HL-60 (cell line): Measurements from ENCODE around the gene DNAJB12.
A peak's percentile ranks its signal among the peaks of the same experiment; 100 is the strongest.

Experiments used
- DNase-seq, 2 experiments: peaks; one replicate each; pipeline ENCODE4 v3.0.0-alpha.2; 2010 to 2020; ENCODE audit warnings: low read depth in 1 of 2, low spot score in 1 of 2
- H3K27ac ChIP-seq: fragments of 250-450 bp; sonication (Bioruptor Pico); replicated peaks from 2 replicates; pipeline ENCODE4 v1.5.1; 2020; ENCODE audit warnings: mild to moderate bottlenecking, moderate library complexity
- H3K27me3 ChIP-seq: fragments of 250-450 bp; sonication (Bioruptor Pico); 2 replicates; pipeline ENCODE4 v1.5.1; 2021; ENCODE audit warnings: mild to moderate bottlenecking, moderate library complexity; ENCODE audit not compliant: insufficient read depth, poor library complexity, severe bottlenecking
- H3K4me3 ChIP-seq: replicated peaks from 2 replicates; pipeline ENCODE4 v1.5.1; 2011; ENCODE audit warnings: mild to moderate bottlenecking, control low read depth, low read length; ENCODE audit not compliant: insufficient read depth
- GABPA ChIP-seq: IDR thresholded peaks from 2 replicates; pipeline ENCODE4 v1.6.1; 2012; ENCODE audit warnings: low read depth
- POLR2AphosphoS5 ChIP-seq: IDR thresholded peaks from 2 replicates; pipeline ENCODE4 v1.6.1; 2012; ENCODE audit warnings: low read depth
- SPI1 ChIP-seq: IDR thresholded peaks from 2 replicates; pipeline ENCODE4 v1.6.1; 2012; ENCODE audit warnings: low read depth, mild to moderate bottlenecking, borderline replicate concordance
- TF ChIP-seq, protein P1 (sequence below): IDR thresholded peaks from 2 replicates; pipeline ENCODE4 v1.6.1; 2012; ENCODE audit warnings: low read depth; ENCODE audit not compliant: insufficient replicate concordance
- TF ChIP-seq, protein P2 (sequence below): IDR thresholded peaks from one replicate; pipeline ENCODE4 v1.5.1; 2011; ENCODE audit warnings: low read length, control low read depth, inconsistent platforms; ENCODE audit not compliant: insufficient read depth

Gene DNAJB12

DNA sequence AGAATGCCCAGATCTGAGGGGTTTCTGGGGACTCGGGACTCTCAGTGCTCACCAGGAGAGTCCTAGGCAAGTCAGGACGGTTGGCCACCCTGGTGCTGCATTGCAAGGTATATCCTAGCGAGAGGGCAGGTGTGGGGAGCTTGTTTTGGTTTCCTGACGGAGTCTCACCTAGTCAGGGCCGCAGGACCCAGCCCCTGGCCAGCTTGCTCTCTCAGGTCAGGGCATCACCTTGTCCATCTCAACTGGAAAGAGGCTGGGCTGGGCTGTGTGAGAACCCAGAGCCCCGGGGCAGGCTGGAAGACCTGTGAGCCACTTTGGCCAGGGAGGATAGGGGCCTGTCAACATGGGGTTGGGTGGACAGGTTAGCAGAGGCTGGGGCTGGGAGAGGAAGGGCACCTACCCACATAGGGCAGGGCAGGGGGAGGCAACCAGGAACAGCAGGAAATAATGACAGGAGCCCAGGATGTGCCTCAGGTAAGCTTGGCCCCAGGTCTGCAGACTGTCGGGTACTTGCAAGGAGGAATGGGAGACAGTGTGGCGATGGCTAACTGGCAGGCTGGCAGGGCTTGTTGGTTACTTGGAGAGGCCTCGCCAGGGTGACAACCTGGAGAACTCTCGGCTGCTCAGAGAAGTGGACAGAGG, 31.5 kb downstream of the DNAJB12 start:
- no peak for DNase-seq
- H3K4me3 ChIP-seq = no peak overlapping the region
- no peaks in the 10 kb centered on the region for H3K27me3 ChIP-seq
- no peak for TF ChIP-seq POLR2AphosphoS5
- TF ChIP-seq, protein P1, sequence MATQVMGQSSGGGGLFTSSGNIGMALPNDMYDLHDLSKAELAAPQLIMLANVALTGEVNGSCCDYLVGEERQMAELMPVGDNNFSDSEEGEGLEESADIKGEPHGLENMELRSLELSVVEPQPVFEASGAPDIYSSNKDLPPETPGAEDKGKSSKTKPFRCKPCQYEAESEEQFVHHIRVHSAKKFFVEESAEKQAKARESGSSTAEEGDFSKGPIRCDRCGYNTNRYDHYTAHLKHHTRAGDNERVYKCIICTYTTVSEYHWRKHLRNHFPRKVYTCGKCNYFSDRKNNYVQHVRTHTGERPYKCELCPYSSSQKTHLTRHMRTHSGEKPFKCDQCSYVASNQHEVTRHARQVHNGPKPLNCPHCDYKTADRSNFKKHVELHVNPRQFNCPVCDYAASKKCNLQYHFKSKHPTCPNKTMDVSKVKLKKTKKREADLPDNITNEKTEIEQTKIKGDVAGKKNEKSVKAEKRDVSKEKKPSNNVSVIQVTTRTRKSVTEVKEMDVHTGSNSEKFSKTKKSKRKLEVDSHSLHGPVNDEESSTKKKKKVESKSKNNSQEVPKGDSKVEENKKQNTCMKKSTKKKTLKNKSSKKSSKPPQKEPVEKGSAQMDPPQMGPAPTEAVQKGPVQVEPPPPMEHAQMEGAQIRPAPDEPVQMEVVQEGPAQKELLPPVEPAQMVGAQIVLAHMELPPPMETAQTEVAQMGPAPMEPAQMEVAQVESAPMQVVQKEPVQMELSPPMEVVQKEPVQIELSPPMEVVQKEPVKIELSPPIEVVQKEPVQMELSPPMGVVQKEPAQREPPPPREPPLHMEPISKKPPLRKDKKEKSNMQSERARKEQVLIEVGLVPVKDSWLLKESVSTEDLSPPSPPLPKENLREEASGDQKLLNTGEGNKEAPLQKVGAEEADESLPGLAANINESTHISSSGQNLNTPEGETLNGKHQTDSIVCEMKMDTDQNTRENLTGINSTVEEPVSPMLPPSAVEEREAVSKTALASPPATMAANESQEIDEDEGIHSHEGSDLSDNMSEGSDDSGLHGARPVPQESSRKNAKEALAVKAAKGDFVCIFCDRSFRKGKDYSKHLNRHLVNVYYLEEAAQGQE = no peak
- TF ChIP-seq, protein P2, sequence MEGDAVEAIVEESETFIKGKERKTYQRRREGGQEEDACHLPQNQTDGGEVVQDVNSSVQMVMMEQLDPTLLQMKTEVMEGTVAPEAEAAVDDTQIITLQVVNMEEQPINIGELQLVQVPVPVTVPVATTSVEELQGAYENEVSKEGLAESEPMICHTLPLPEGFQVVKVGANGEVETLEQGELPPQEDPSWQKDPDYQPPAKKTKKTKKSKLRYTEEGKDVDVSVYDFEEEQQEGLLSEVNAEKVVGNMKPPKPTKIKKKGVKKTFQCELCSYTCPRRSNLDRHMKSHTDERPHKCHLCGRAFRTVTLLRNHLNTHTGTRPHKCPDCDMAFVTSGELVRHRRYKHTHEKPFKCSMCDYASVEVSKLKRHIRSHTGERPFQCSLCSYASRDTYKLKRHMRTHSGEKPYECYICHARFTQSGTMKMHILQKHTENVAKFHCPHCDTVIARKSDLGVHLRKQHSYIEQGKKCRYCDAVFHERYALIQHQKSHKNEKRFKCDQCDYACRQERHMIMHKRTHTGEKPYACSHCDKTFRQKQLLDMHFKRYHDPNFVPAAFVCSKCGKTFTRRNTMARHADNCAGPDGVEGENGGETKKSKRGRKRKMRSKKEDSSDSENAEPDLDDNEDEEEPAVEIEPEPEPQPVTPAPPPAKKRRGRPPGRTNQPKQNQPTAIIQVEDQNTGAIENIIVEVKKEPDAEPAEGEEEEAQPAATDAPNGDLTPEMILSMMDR = no peak
- no peak for TF ChIP-seq GABPA
- no peak for TF ChIP-seq SPI1
- H3K27ac ChIP-seq = peak overlapping the region; percentile 96

DNA sequence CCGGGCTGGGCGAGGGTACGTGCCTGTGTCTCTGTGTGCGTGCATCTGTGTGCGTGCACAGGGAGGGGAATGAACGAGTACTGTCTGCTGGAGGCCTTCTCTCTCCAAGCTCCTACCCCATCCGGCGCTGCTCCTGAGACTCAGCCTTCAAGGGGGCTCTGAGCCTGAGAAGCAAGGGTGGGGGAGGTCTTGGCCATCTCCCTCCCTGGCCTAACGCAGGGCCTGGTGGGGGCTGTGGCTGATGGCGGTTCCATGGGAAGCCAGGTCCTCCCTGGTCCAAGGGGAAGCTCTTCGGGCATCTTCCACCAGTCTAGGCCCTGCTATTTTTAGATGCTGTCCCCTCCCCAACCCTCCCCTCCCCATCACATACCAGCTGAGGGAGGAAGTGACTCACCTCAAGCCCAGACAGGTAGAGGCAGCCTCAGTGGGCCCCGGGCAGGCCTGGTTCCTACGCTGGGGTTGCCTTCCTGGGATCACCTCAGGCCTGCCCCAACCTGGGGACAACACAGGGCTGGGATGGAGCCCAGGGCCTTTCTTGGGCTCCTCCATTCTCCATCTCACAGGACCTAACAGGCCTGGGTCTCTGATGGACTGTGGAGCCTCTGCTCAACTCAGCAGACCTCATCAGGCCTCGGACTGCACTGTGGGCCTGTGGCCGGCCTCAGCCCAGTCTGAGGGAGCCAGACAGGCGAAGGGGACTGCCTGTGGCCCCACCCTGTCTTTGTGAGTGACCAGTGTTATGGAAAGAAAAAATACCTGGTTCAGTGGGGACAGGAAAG, 32.2 kb downstream of the DNAJB12 start:
- H3K27me3 ChIP-seq = no peaks in the 10 kb centered on the region
- H3K4me3 ChIP-seq = no peak overlapping the region
- no peak for DNase-seq
- peak overlapping the region; percentile 96 for H3K27ac ChIP-seq
- TF ChIP-seq SPI1 (no peak), POLR2AphosphoS5 (no peak), GABPA (no peak)
- TF ChIP-seq, protein P2 = no peak
- TF ChIP-seq, protein P1 = no peak

DNA sequence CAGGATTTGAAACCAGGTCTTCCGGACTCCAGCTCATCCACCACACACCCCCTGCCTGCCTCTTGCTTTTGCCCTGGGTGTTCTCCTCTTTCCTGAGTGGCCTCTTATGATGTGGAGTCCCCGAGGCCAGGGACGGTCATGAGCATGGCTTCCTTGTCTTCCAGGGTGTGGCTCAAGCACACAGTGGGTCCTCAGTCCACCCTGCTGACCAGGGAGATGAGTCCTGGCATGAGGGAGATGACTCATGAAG, 32.8 kb downstream of the DNAJB12 start:
- Histone ChIP-seq H3K4me3 (no peak overlapping the region), H3K27me3 (no peaks in the 10 kb centered on the region), H3K27ac (peak overlapping the region; percentile 96)
- no peak for DNase-seq
- TF ChIP-seq, protein P2 = no peak
- no peak for TF ChIP-seq SPI1
